ENCODE results near the gene UBE3B.

DNA sequence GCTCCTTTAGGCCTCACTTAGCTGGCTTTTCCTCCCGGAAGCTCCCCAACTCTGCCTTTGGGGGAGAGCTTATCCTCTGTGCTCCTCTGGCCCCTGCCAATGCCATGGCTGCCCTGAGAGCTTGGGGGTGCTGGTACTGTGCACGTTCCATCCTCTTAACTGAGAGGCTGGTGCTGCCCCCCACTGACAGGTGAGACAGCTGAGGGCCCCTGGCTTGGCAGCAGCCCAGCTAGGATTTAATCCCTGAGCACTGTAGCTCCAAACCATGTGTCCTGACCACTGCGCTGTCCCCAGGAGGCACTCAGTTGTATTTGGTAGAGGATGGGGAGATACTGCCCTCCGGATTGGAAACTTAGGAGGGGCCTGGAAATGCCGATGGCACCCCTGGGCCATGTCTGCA, 46.1 kb downstream of the UBE3B start:
- TF ChIP-seq, protein P1, sequence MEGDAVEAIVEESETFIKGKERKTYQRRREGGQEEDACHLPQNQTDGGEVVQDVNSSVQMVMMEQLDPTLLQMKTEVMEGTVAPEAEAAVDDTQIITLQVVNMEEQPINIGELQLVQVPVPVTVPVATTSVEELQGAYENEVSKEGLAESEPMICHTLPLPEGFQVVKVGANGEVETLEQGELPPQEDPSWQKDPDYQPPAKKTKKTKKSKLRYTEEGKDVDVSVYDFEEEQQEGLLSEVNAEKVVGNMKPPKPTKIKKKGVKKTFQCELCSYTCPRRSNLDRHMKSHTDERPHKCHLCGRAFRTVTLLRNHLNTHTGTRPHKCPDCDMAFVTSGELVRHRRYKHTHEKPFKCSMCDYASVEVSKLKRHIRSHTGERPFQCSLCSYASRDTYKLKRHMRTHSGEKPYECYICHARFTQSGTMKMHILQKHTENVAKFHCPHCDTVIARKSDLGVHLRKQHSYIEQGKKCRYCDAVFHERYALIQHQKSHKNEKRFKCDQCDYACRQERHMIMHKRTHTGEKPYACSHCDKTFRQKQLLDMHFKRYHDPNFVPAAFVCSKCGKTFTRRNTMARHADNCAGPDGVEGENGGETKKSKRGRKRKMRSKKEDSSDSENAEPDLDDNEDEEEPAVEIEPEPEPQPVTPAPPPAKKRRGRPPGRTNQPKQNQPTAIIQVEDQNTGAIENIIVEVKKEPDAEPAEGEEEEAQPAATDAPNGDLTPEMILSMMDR (IDR thresholded peaks at IDR 0.05), result no peak
- TF ChIP-seq POLR2A (IDR thresholded peaks at IDR 0.05), result no peak
